ENCODE data around the gene TRAF1.

GRCh38 chr9:120940573-120940972 lies 14.0 kb upstream of the TRAF1 start:
- no peak for TF ChIP-seq CTCF (IDR thresholded peaks at IDR 0.05; ENCODE audit: insufficient read depth, low read length, poor library complexity, severe bottlenecking)
- no peak for TF ChIP-seq EZH2phosphoT487 (conservative IDR thresholded peaks at IDR 0.05; ENCODE audit: low read length)

All from SU-DHL-6 (cell line).